H1 (cell line): ENCODE data around the gene STX2. TPM values are rescaled to one million over a fixed set of nuclear protein-coding genes. Genes with fewer than 3 reads are reported as not detected.
A peak's percentile ranks its signal among the peaks of the same experiment; 100 is the strongest.

Source experiments
- CTCF ChIA-PET: fragments of 300-600 bp; sonication (Branson Sonifier 250); formaldehyde crosslinking; loops from one replicate; lab custom pipeline; 2021; ENCODE audit not compliant: partially characterized antibody; lab: Charles Lee
- POLR2A ChIA-PET: fragments of 300-600 bp; sonication (Branson Sonifier 250); formaldehyde crosslinking; loops from one replicate; lab custom pipeline; 2021; ENCODE audit warnings: inconsistent platforms; ENCODE audit not compliant: partially characterized antibody; lab: Charles Lee
- DNase-seq, 2 experiments: peaks; one replicate each; pipeline versions ENCODE4 v3.0.0 to v3.0.0-alpha.2; 2010 to 2022; ENCODE audit warnings: low spot score in 2 of 2, low read depth in 1 of 2, mixed read lengths in 1 of 2
- FAIRE-seq: peaks from 2 replicates; lab custom pipeline; 2011; peaks lifted over from hg19 to GRCh38; lab: Jason Lieb, UNC
- H2AFZ ChIP-seq: 2 replicates; pipeline ENCODE4 v1.8.1; 2012; ENCODE audit warnings: low read length, inconsistent platforms
- H2AK5ac ChIP-seq: 2 replicates; pipeline ENCODE4 v1.6.1; 2013; ENCODE audit warnings: low read depth, low read length
- H2BK120ac ChIP-seq: replicated peaks from 2 replicates; pipeline ENCODE3; 2013; ENCODE audit warnings: low read depth, low read length, inconsistent platforms
- H2BK12ac ChIP-seq: 2 replicates; pipeline ENCODE4 v1.6.1; 2013; ENCODE audit warnings: low read depth, low read length
- H2BK15ac ChIP-seq: 2 replicates; pipeline ENCODE4 v1.6.1; 2013; ENCODE audit warnings: low read length
- H2BK20ac ChIP-seq: 2 replicates; pipeline ENCODE4 v1.6.1; 2013; ENCODE audit warnings: low read length
- H2BK5ac ChIP-seq: 2 replicates; pipeline ENCODE4 v1.6.1; 2013; ENCODE audit warnings: low read depth, low read length
- H3K14ac ChIP-seq: 2 replicates; pipeline ENCODE4 v1.6.1; 2013; ENCODE audit warnings: inconsistent platforms; ENCODE audit not compliant: insufficient read length
- H3K18ac ChIP-seq: 2 replicates; pipeline ENCODE4 v1.6.1; 2013; ENCODE audit warnings: low read length; ENCODE audit errors: extremely low read depth
- H3K23ac ChIP-seq: 2 replicates; pipeline ENCODE4 v1.6.1; 2013; ENCODE audit warnings: inconsistent platforms; ENCODE audit not compliant: insufficient read length
- H3K23me2 ChIP-seq: 2 replicates; pipeline ENCODE4 v1.6.1; 2013; ENCODE audit warnings: low read depth, low read length
- H3K27ac ChIP-seq: 2 replicates; pipeline ENCODE4 v1.6.1; 2011; ENCODE audit warnings: low read depth, low read length, inconsistent platforms
- H3K27me3 ChIP-seq, 4 experiments: replicated peaks in 1 of 4; 1 replicate in 1 of 4; 2 replicates in 3 of 4; pipeline versions ENCODE4 v1.6.1 to v1.8.1; 2011 to 2013; ENCODE audit warnings: low read length in 3 of 4, mild to moderate bottlenecking in 3 of 4, inconsistent platforms in 2 of 4, mixed read lengths in 2 of 4, moderate library complexity in 1 of 4; ENCODE audit not compliant: control insufficient read depth in 3 of 4, insufficient read depth in 3 of 4; ENCODE audit errors: extremely low read depth in 1 of 4
- H3K36me3 ChIP-seq, 4 experiments: 2 replicates each; pipeline versions ENCODE4 v1.6.1 to v1.8.1; 2011 to 2013; ENCODE audit warnings: mild to moderate bottlenecking in 4 of 4, low read length in 3 of 4, moderate library complexity in 2 of 4, control low read depth in 1 of 4, inconsistent platforms in 1 of 4; ENCODE audit not compliant: insufficient read depth in 4 of 4, control insufficient read depth in 2 of 4
- H3K4ac ChIP-seq: replicated peaks from 2 replicates; pipeline ENCODE3; 2013; ENCODE audit warnings: low read length, low read depth, mixed read lengths, inconsistent platforms; ENCODE audit not compliant: insufficient read length
- H3K4me1 ChIP-seq, 4 experiments: replicated peaks in 1 of 4; 1 replicate in 1 of 4; 2 replicates in 3 of 4; pipeline versions ENCODE4 v1.6.1 to v1.8.1; 2011 to 2013; ENCODE audit warnings: low read length in 3 of 4, inconsistent platforms in 2 of 4, mixed read lengths in 1 of 4; ENCODE audit not compliant: insufficient read depth in 4 of 4, control insufficient read depth in 3 of 4
- H3K4me2 ChIP-seq, 2 experiments: 2 replicates each; pipeline versions ENCODE4 v1.6.1 to v1.8.1; 2011 to 2013; ENCODE audit warnings: low read depth in 2 of 2, low read length in 2 of 2, control low read depth in 1 of 2, inconsistent platforms in 1 of 2, mild to moderate bottlenecking in 1 of 2; ENCODE audit not compliant: insufficient read depth in 1 of 2
- H3K4me3 ChIP-seq, 4 experiments: fragments of 200-600, 300-600 bp in 1 of 4; sonication (generic), shearing (Covaris generic), sonication (Bioruptor Twin) in 1 of 4; 2 replicates each; pipeline versions ENCODE4 v1.5.1 to v1.8.1; 2011 to 2016; ENCODE audit warnings: low read length in 4 of 4, low read depth in 3 of 4, control low read depth in 2 of 4, inconsistent platforms in 2 of 4, mild to moderate bottlenecking in 2 of 4, mixed read lengths in 1 of 4, moderate library complexity in 1 of 4; ENCODE audit not compliant: insufficient read depth in 2 of 4; ENCODE audit errors: extremely low read depth in 1 of 4
- H3K56ac ChIP-seq: replicated peaks from 2 replicates; pipeline ENCODE3; 2013; ENCODE audit warnings: low read depth, mild to moderate bottlenecking, mixed read lengths, low read length, inconsistent platforms; ENCODE audit not compliant: insufficient read length
- H3K79me1 ChIP-seq: 2 replicates; pipeline ENCODE4 v1.6.1; 2013; ENCODE audit warnings: low read depth, low read length, control low read depth
- H3K79me2 ChIP-seq, 2 experiments: 2 replicates each; pipeline versions ENCODE4 v1.6.1 to v1.8.1; 2012 to 2013; ENCODE audit warnings: low read length in 2 of 2, mild to moderate bottlenecking in 2 of 2, inconsistent platforms in 1 of 2; ENCODE audit not compliant: insufficient read depth in 2 of 2, control insufficient read depth in 1 of 2
- H3K9ac ChIP-seq, 4 experiments: replicated peaks in 1 of 4; 1 replicate in 1 of 4; 2 replicates in 3 of 4; pipeline versions ENCODE4 v1.6.1 to v1.8.1; 2011 to 2013; ENCODE audit warnings: low read depth in 3 of 4, low read length in 3 of 4, control low read depth in 2 of 4, mild to moderate bottlenecking in 2 of 4, moderate library complexity in 2 of 4, inconsistent platforms in 1 of 4; ENCODE audit errors: extremely low read depth in 1 of 4
- H3K9me3 ChIP-seq, 2 experiments: 2 replicates each; pipeline versions ENCODE4 v1.6.1 to v1.8.1; 2012 to 2013; ENCODE audit warnings: mild to moderate bottlenecking in 2 of 2, moderate library complexity in 2 of 2, control low read depth in 1 of 2, inconsistent platforms in 1 of 2, low read depth in 1 of 2, low read length in 1 of 2, mixed read lengths in 1 of 2; ENCODE audit not compliant: insufficient read depth in 2 of 2
- H4K20me1 ChIP-seq, 2 experiments: replicated peaks in 1 of 2; 2 replicates each; pipeline versions ENCODE3 to v1.8.1; 2011 to 2013; ENCODE audit warnings: inconsistent platforms in 2 of 2, low read length in 2 of 2, mild to moderate bottlenecking in 1 of 2; ENCODE audit not compliant: insufficient read depth in 2 of 2, control insufficient read depth in 1 of 2
- H4K5ac ChIP-seq: 2 replicates; pipeline ENCODE4 v1.6.1; 2013; ENCODE audit warnings: low read length, low read depth, mixed read lengths, inconsistent platforms; ENCODE audit not compliant: insufficient read length
- H4K8ac ChIP-seq: 2 replicates; pipeline ENCODE4 v1.8.0; 2013; ENCODE audit warnings: mild to moderate bottlenecking, moderate library complexity, low read length, inconsistent platforms; ENCODE audit not compliant: insufficient read depth; ENCODE audit errors: extremely low read depth
- H4K91ac ChIP-seq: replicated peaks from 2 replicates; pipeline ENCODE3; 2013; ENCODE audit warnings: low read length, mixed read lengths, inconsistent platforms; ENCODE audit not compliant: insufficient read length
- MAX ChIP-seq: IDR thresholded peaks from 2 replicates; pipeline ENCODE4 v1.6.1; 2012; ENCODE audit warnings: inconsistent platforms
- SAP30 ChIP-seq: fragments of 300-600 bp; sonication (generic); IDR thresholded peaks from 2 replicates; pipeline ENCODE4 v1.7.1; 2012; ENCODE audit warnings: low read length, moderate library complexity, mild to moderate bottlenecking, inconsistent platforms; ENCODE audit not compliant: insufficient read depth, insufficient replicate concordance
- WGBS, 2 experiments: shearing (Covaris generic) in 1 of 2; methylation state at CpG; one replicate each; pipeline versions ENCODE4 v1.1.6 to v1.1.7; 2013 to 2015; ENCODE audit warnings: low lambda C conversion rate in 2 of 2, mixed read lengths in 2 of 2, inconsistent platforms in 1 of 2, low coverage in 1 of 2, missing lambda C conversion rate in 1 of 2; ENCODE audit not compliant: insufficient replicate concordance in 2 of 2, insufficient coverage in 1 of 2, insufficient read length in 1 of 2; ENCODE audit errors: extremely low coverage in 1 of 2, missing lambda C conversion rate in 1 of 2; 5-methylcytosine and 5-hydroxymethylcytosine counted together
- polyA plus RNA-seq, 7 experiments: library from polyadenylated mRNA; depleted of rRNA in 3 of 7; stranded (reverse) in 5 of 7; unstranded in 2 of 7; fragments of >200 nt in 5 of 7; fragments of 200-250 nt in 2 of 7; gene quantifications; 1 replicate in 5 of 7; 2 replicates in 1 of 7; 4 replicates in 1 of 7; pipeline versions ENCODE4 v1.2.1 to v1.2.3, GENCODE V29; 2011 to 2013; ENCODE audit warnings: missing spikeins in 2 of 7, mixed read lengths in 2 of 7
- total RNA-seq: library from RNA; stranded (reverse); fragmentation: NEBNext Ultra II Directional; extraction: Animal tissue kit (Norgen Biotek cat#: 25700); gene quantifications from 2 replicates; pipeline ENCODE4 v1.2.1, GENCODE V29; 2021

Gene STX2
- total and polyA plus RNA-seq, 2 of the 8 experiments (the other 6 are each of a cell fraction or from before 2014, with no cell fraction given), result 20.0 to 26.3 TPM

GRCh38 chr12:130828895-130829294 lies 10.2 kb downstream of the STX2 start:
- FAIRE-seq (no peak), DNase-seq (no peak)
- ChIA-PET CTCF (interaction anchor here (0.6 to 6.3 kb wide), 12 partner anchors 16 to 624 kb away, joined by 3 to 33 read pairs (median 4); no protein-coding TSS in a partner anchor), POLR2A (interaction anchor here (0.6 to 3.2 kb wide), 6 partner anchors 10 to 51 kb away, joined by 3 to 14 read pairs (median 7); partner anchors contain the start of gene STX2)
- H2BK120ac ChIP-seq, result no peak overlapping the region
- no peak overlapping the region for H3K23ac ChIP-seq
- WGBS, 2 experiments, result 80% methylated on average over 8 of the region's 8 CpGs; no CpG with 5 or more reads in 1 of the 2 experiments
- H4K8ac ChIP-seq, result no peak overlapping the region
- 0 out of 2 replicates have a peak overlapping the region, but pooled peaks have one; percentile 4 for H2BK5ac ChIP-seq
- no peaks in the 10 kb centered on the region for H3K23me2 ChIP-seq
- H3K4me1 ChIP-seq, result peaks cover 0 to 20% (median 16%) of the 10 kb centered on the region in 4 experiments; a peak in 6 of 7 replicates
- H3K56ac ChIP-seq, result no peak overlapping the region
- peaks cover 0 to 44% of the 10 kb centered on the region in 2 experiments; a peak in 1 of 4 replicates for H3K79me2 ChIP-seq
- no peak overlapping the region for H3K9ac ChIP-seq
- H2BK20ac ChIP-seq, result no peak overlapping the region
- peaks cover 7% of the 10 kb centered on the region for H3K79me1 ChIP-seq
- H2BK15ac ChIP-seq, result no peak overlapping the region
- H2AK5ac ChIP-seq, result no peak overlapping the region
- no peak overlapping the region for H3K14ac ChIP-seq
- H3K4me3 ChIP-seq, result no peak overlapping the region
- no peaks in the 10 kb centered on the region for H3K27me3 ChIP-seq
- H3K27ac ChIP-seq, result no peak overlapping the region
- no peak overlapping the region for H4K5ac ChIP-seq
- no peak overlapping the region for H4K91ac ChIP-seq
- TF ChIP-seq MAX (peak; percentile 50), SAP30 (no peak)
- H3K9me3 ChIP-seq, result no peaks in the 10 kb centered on the region
- H3K18ac ChIP-seq, result no peak overlapping the region
- no peak overlapping the region for H3K4me2 ChIP-seq
- H2BK12ac ChIP-seq, result no peak overlapping the region
- no peaks in the 10 kb centered on the region for H4K20me1 ChIP-seq
- H3K36me3 ChIP-seq, result no peaks in the 10 kb centered on the region
- H2AFZ ChIP-seq, result no peak overlapping the region
- no peak overlapping the region for H3K4ac ChIP-seq
